ENCODE data around the gene EXOC1L.

EXOC1L gene

GRCh38 chr4:55884851-55885219 lies 65.2 kb downstream of the EXOC1L start:
- DNase-seq = no peak
